Fibroblast of lung (primary cell): ENCODE data around the gene GGACT.

Experiments
- CTCF ChIP-seq, 2 donors: IDR thresholded peaks in 1 of 2; conservative IDR thresholded peaks in 1 of 2; 1 replicate in 1 of 2; 2 replicates in 1 of 2; pipeline ENCODE4 v1.5.1; 2011 to 2012; ENCODE audit warnings: low read length in 2 of 2, control low read depth in 1 of 2, inconsistent platforms in 1 of 2, low read depth in 1 of 2, mild to moderate bottlenecking in 1 of 2
- EZH2 ChIP-seq: IDR thresholded peaks from 2 replicates; pipeline ENCODE4 v1.5.1; 2012; ENCODE audit warnings: low read length, control low read depth, mild to moderate bottlenecking; ENCODE audit errors: missing control alignments

- no peak for TF ChIP-seq CTCF (conservative IDR thresholded peaks at IDR 0.05 in 1 of 2, IDR thresholded peaks at IDR 0.05 in 1 of 2; ENCODE audit: low read depth in 1 of 2, low read length in 2 of 2)
- no peak for TF ChIP-seq EZH2
Measured at GRCh38 chr13:100561599-100562204, 26.9 kb downstream of the GGACT start.
